Astrocyte of the spinal cord (primary cell): Measurements from ENCODE around the gene REEP5.

Experiments
- DNase-seq: peaks from one replicate; pipeline ENCODE4 v3.0.0; 2011; ENCODE audit warnings: low read depth, low spot score
- H3K4me3 ChIP-seq: 2 replicates; pipeline ENCODE4 v1.5.1; 2011; ENCODE audit warnings: low read depth, mild to moderate bottlenecking, low read length, moderate library complexity
- in situ Hi-C: cut with HindIII; loops from 2 replicates; pipeline ENCODE4 v1.10.0; 2017; ENCODE audit warnings: low sequenced_read_pairs
- TF ChIP-seq, protein P1 (sequence below): IDR thresholded peaks from 2 replicates; pipeline ENCODE4 v1.5.1; 2012; ENCODE audit warnings: low read depth, mild to moderate bottlenecking, low read length, inconsistent platforms

The REEP5 gene

GRCh38 chr5:112951124-112951702, 29.2 kb upstream of the REEP5 start:
- in situ Hi-C loops: no loop called here
- H3K4me3 ChIP-seq: no peak overlapping the region
- DNase-seq: no peak
- TF ChIP-seq, protein P1, sequence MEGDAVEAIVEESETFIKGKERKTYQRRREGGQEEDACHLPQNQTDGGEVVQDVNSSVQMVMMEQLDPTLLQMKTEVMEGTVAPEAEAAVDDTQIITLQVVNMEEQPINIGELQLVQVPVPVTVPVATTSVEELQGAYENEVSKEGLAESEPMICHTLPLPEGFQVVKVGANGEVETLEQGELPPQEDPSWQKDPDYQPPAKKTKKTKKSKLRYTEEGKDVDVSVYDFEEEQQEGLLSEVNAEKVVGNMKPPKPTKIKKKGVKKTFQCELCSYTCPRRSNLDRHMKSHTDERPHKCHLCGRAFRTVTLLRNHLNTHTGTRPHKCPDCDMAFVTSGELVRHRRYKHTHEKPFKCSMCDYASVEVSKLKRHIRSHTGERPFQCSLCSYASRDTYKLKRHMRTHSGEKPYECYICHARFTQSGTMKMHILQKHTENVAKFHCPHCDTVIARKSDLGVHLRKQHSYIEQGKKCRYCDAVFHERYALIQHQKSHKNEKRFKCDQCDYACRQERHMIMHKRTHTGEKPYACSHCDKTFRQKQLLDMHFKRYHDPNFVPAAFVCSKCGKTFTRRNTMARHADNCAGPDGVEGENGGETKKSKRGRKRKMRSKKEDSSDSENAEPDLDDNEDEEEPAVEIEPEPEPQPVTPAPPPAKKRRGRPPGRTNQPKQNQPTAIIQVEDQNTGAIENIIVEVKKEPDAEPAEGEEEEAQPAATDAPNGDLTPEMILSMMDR: no peak

GRCh38 chr5:112948458-112948857, 26.4 kb upstream of the REEP5 start:
- in situ Hi-C loops: no loop called here
- DNase-seq: no peak
- H3K4me3 ChIP-seq: no peak overlapping the region
- TF ChIP-seq, protein P1: no peak

- TF ChIP-seq, protein P1: no peak
- no peak for DNase-seq
- H3K4me3 ChIP-seq: no peak overlapping the region
- in situ Hi-C loops: no loop called here
These were observed 18.6 kb upstream of the REEP5 start for GRCh38 chr5:112940670-112941069.

DNA sequence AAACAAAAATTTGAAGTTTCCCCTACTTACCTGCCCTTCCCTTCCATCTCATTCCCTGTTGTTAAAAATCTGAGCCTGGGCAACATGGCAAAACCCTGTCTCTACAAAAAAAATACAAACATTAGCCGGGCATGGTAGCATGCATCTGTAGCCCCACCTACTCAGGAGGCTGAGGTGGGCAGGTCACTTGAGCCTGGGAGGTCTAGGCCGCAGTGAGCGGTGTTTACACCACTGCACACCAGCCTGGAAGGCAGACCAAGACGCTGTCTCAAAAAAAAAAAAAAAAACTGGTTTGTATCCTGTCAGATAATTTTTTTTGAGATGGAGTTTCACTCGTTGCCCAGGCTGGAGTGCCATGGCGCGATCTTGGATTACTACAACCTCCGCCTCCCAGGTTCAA, 16.3 kb upstream of the REEP5 start:
- TF ChIP-seq, protein P1: no peak
- in situ Hi-C loops: no loop called here
- H3K4me3 ChIP-seq: no peak overlapping the region
- DNase-seq: no peak

DNA sequence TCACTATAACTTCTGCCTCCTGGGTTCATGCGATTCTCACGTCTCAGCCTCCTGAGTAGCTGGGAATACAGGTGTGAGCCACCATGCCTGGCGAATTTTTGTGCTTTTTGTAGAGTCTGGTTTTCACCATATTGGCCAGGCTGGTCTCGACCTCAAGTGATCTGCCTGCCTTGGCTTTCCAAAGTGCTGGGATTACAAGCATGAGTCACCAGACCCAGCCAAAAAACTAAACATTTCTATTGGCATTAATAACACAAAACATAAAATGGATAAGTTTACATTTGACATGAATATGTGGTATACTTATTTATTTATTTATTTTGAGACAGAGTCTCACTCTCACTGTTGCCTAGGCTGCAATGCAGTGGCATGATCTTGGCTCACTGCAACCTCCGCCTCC, 13.6 kb upstream of the REEP5 start:
- DNase-seq: no peak
- H3K4me3 ChIP-seq: no peak overlapping the region
- TF ChIP-seq, protein P1: no peak
- in situ Hi-C loops: no loop called here

- TF ChIP-seq, protein P1: no peak
- H3K4me3 ChIP-seq: no peak overlapping the region
- DNase-seq: no peak
- in situ Hi-C loops: no loop called here
These were observed 12.3 kb upstream of the REEP5 start for GRCh38 chr5:112934366-112934663.
